HCT116 (cell line): ENCODE results near the gene PSMC3. TPM values are rescaled to one million over a fixed set of nuclear protein-coding genes. Genes with fewer than 3 reads are reported as not detected.

ENCODE experiments used
- ATAC-seq: fragments of 200-7000 bp; cut with Tn5 transposase; 2 replicates; pipeline ENCODE4 v1.9.1; 2020; ENCODE audit warnings: mild to moderate bottlenecking, moderate library complexity
- BruUV-seq: library from RNA; stranded (reverse); fragments of 400-500 nt; replicated peaks from 2 replicates; lab custom pipeline; 2021; lab: Mats Ljungman, UMichigan
- CTCF ChIA-PET: fragments of 300-600 bp; sonication (Branson Sonifier 250); formaldehyde crosslinking; loops from one replicate; lab custom pipeline; 2021; ENCODE audit warnings: antibody characterized with exemption; lab: Charles Lee
- POLR2A ChIA-PET: fragments of 300-600, 350-600 bp; sonication (Branson Sonifier 250); formaldehyde crosslinking; loops from one replicate; lab custom pipeline; 2021; ENCODE audit warnings: antibody characterized with exemption; lab: Charles Lee
- RAD21 ChIA-PET, 2 experiments: fragments of 300-600 bp; sonication (Branson Sonifier 250); formaldehyde crosslinking; loops; one replicate each; lab custom pipeline; 2023; ENCODE audit warnings: low total read pairs in 2 of 2; ENCODE audit not compliant: uncharacterized antibody in 2 of 2, unreplicated experiment in 2 of 2, low non-redundant PET in 1 of 2; lab: Charles Lee
- DNase-seq: peaks from one replicate; pipeline ENCODE4 v3.0.0-alpha.2; 2010; ENCODE audit warnings: low read depth, low spot score
- H2AFZ ChIP-seq: fragments of 200-600 bp; shearing (Covaris generic), sonication (generic); 2 replicates; pipeline ENCODE4 v1.6.1; 2017; ENCODE audit warnings: low read depth, mixed run types, mixed read lengths, antibody characterized with exemption, low read length; ENCODE audit not compliant: poor library complexity, severe bottlenecking
- H3K27ac ChIP-seq: 2 replicates; pipeline ENCODE4 v1.5.1; 2012; ENCODE audit warnings: low read depth, low read length
- H3K27me3 ChIP-seq: fragments of 200-600 bp; sonication (generic); 2 replicates; pipeline ENCODE4 v1.6.1; 2016; ENCODE audit warnings: mixed run types, low read length, mixed read lengths; ENCODE audit not compliant: insufficient read depth
- H3K36me3 ChIP-seq, 2 experiments: fragments of 200-500 bp in 1 of 2; fragments of 200-600 bp in 1 of 2; sonication (Bioruptor generic) in 1 of 2; sonication (generic) in 1 of 2; 2 replicates each; pipeline versions ENCODE4 v1.5.1 to v1.6.1; 2014 to 2016; ENCODE audit warnings: low read length in 2 of 2, inconsistent platforms in 1 of 2, mixed read lengths in 1 of 2, mixed run types in 1 of 2; ENCODE audit not compliant: insufficient read depth in 2 of 2, control insufficient read depth in 1 of 2
- H3K4me1 ChIP-seq, 2 experiments: fragments of 200-600 bp in 1 of 2; sonication (generic) in 1 of 2; 2 replicates each; pipeline versions ENCODE4 v1.5.1 to v1.6.1; 2012 to 2017; ENCODE audit warnings: low read length in 2 of 2, inconsistent platforms in 1 of 2, mild to moderate bottlenecking in 1 of 2, mixed read lengths in 1 of 2, mixed run types in 1 of 2, moderate library complexity in 1 of 2; ENCODE audit not compliant: insufficient read depth in 2 of 2, control insufficient read depth in 1 of 2
- H3K4me2 ChIP-seq: fragments of 200-600 bp; sonication (generic); 2 replicates; pipeline ENCODE4 v1.6.1; 2017; ENCODE audit warnings: mixed run types, low read length, mixed read lengths
- H3K4me3 ChIP-seq, 2 experiments: fragments of 200-600 bp in 1 of 2; sonication (generic) in 1 of 2; replicated peaks in 1 of 2; 2 replicates each; pipeline ENCODE4 v1.5.1; 2011 to 2016; ENCODE audit warnings: low read length in 2 of 2, control low read depth in 1 of 2, low read depth in 1 of 2, mild to moderate bottlenecking in 1 of 2, mixed read lengths in 1 of 2, mixed run types in 1 of 2
- H3K79me2 ChIP-seq: fragments of 200-600 bp; sonication (generic); 2 replicates; pipeline ENCODE4 v1.6.1; 2017; ENCODE audit warnings: mild to moderate bottlenecking, mixed run types, low read length, moderate library complexity, mixed read lengths; ENCODE audit not compliant: insufficient read depth
- H3K9ac ChIP-seq: fragments of 200-600 bp; sonication (generic); 2 replicates; pipeline ENCODE4 v1.6.1; 2016; ENCODE audit warnings: low read length, mixed read lengths
- H3K9me2 ChIP-seq: fragments of 200-600 bp; sonication (generic), shearing (Covaris generic); 2 replicates; pipeline ENCODE4 v1.6.1; 2017; ENCODE audit warnings: mixed run types, mild to moderate bottlenecking, moderate library complexity; ENCODE audit not compliant: insufficient read depth
- H3K9me3 ChIP-seq, 2 experiments: fragments of 200-500 bp in 1 of 2; fragments of 200-600 bp in 1 of 2; sonication (Bioruptor generic) in 1 of 2; sonication (generic) in 1 of 2; 2 replicates each; pipeline ENCODE4 v1.6.1; 2014 to 2017; ENCODE audit warnings: low read length in 2 of 2, mixed read lengths in 2 of 2, inconsistent platforms in 1 of 2, low read depth in 1 of 2, mild to moderate bottlenecking in 1 of 2, mixed run types in 1 of 2, moderate library complexity in 1 of 2; ENCODE audit not compliant: control insufficient read depth in 1 of 2, insufficient read depth in 1 of 2
- H4K20me1 ChIP-seq: fragments of 200-600 bp; sonication (generic), shearing (Covaris generic); 2 replicates; pipeline ENCODE4 v1.6.1; 2017; ENCODE audit warnings: mixed run types, mild to moderate bottlenecking, moderate library complexity; ENCODE audit not compliant: insufficient read depth
- ATF3 ChIP-seq: IDR thresholded peaks from 2 replicates; pipeline ENCODE4 v1.6.1; 2012
- CBX3 ChIP-seq: IDR thresholded peaks from 2 replicates; pipeline ENCODE4 v1.6.1; 2012; ENCODE audit warnings: low read depth
- CEBPB ChIP-seq: IDR thresholded peaks from 2 replicates; pipeline ENCODE4 v1.6.1; 2012; ENCODE audit warnings: low read depth
- CTCF ChIP-seq, 3 experiments: fragments of 200-600 bp in 1 of 3; sonication (generic) in 1 of 3; IDR thresholded peaks in 2 of 3; conservative IDR thresholded peaks in 1 of 3; 2 replicates each; pipeline ENCODE4 v1.5.1; 2012 to 2017; ENCODE audit warnings: low read depth in 2 of 3, low read length in 2 of 3, antibody characterized with exemption in 1 of 3, borderline replicate concordance in 1 of 3, control low read depth in 1 of 3, mild to moderate bottlenecking in 1 of 3, mixed read lengths in 1 of 3, mixed run types in 1 of 3, moderate library complexity in 1 of 3; ENCODE audit not compliant: insufficient read depth in 1 of 3
- EGR1 ChIP-seq: IDR thresholded peaks from 2 replicates; pipeline ENCODE4 v1.6.1; 2012; ENCODE audit warnings: low read depth
- ELF1 ChIP-seq: IDR thresholded peaks from 2 replicates; pipeline ENCODE4 v1.6.1; 2012; ENCODE audit warnings: low read depth, borderline replicate concordance
- EZH2 ChIP-seq: fragments of 200-600 bp; sonication (generic); IDR thresholded peaks from 2 replicates; pipeline ENCODE4 v1.6.1; 2017; ENCODE audit warnings: antibody characterized with exemption, mixed run types
- EZH2phosphoT487 ChIP-seq: fragments of 200-600 bp; IDR thresholded peaks from 2 replicates; pipeline ENCODE4 v1.6.1; 2018; ENCODE audit warnings: antibody characterized with exemption, borderline replicate concordance
- JUND ChIP-seq: IDR thresholded peaks from 2 replicates; pipeline ENCODE4 v1.6.1; 2012
- MAX ChIP-seq: IDR thresholded peaks from 2 replicates; pipeline ENCODE4 v1.6.1; 2012
- POLR2A ChIP-seq: IDR thresholded peaks from 2 replicates; pipeline ENCODE4 v1.7.0; 2011; ENCODE audit warnings: borderline replicate concordance; ENCODE audit not compliant: insufficient read depth, insufficient read length; ENCODE audit errors: extremely low read depth
- POLR2AphosphoS5 ChIP-seq: IDR thresholded peaks from 2 replicates; pipeline ENCODE4 v1.6.1; 2011; ENCODE audit warnings: mild to moderate bottlenecking, low read depth, low read length, moderate library complexity
- REST ChIP-seq: IDR thresholded peaks from 2 replicates; pipeline ENCODE4 v1.6.1; 2012; ENCODE audit warnings: low read depth
- SIN3A ChIP-seq: IDR thresholded peaks from 2 replicates; pipeline ENCODE4 v1.6.1; 2012; ENCODE audit warnings: low read depth
- SP1 ChIP-seq: IDR thresholded peaks from 2 replicates; pipeline ENCODE4 v1.6.1; 2012; ENCODE audit warnings: low read depth
- SRF ChIP-seq: IDR thresholded peaks from 2 replicates; pipeline ENCODE4 v1.6.1; 2012; ENCODE audit warnings: low read depth
- TCF7L2 ChIP-seq: IDR thresholded peaks from 2 replicates; pipeline ENCODE4 v1.7.0; 2011; ENCODE audit warnings: borderline replicate concordance, inconsistent platforms; ENCODE audit not compliant: insufficient read depth, insufficient read length; ENCODE audit errors: extremely low read depth
- ZNF274 ChIP-seq: fragments of 200-500 bp; sonication (Bioruptor generic); IDR thresholded peaks from 2 replicates; pipeline ENCODE4 v1.6.1; 2014; ENCODE audit warnings: mild to moderate bottlenecking, low read depth, low read length, inconsistent platforms
- intact Hi-C: fragments of 100-400 bp; cut with micrococcal nuclease; formaldehyde crosslinking; loops from 2 replicates; pipeline ENCODE4 v1.10.0; 2022
- total RNA-seq: library from RNA; stranded (reverse); gene quantifications from one replicate; pipeline ENCODE4 v1.2.1, GENCODE V29; 2021; ENCODE audit not compliant: unreplicated experiment

Gene PSMC3
- total RNA-seq, 1 experiment from 2014 or later = 155 TPM

- intact Hi-C loops = no loop called here
- ChIA-PET CTCF (no interaction called here), POLR2A (no interaction called here), RAD21 (no interaction called here)
- BruUV-seq = no TSS peak
- H3K9me3 ChIP-seq = no peaks in the 10 kb centered on the region
- TF ChIP-seq JUND = no peak
- TF ChIP-seq EGR1 = no peak
- TF ChIP-seq POLR2AphosphoS5 = no peak
- no peak for TF ChIP-seq SIN3A
- TF ChIP-seq MAX = no peak
- no peak for TF ChIP-seq EZH2phosphoT487
- TF ChIP-seq CTCF (IDR thresholded peaks at IDR 0.05 in 2 of 3, conservative IDR thresholded peaks at IDR 0.05 in 1 of 3; ENCODE audit: borderline replicate concordance in 1 of 3, insufficient read depth in 1 of 3, low read depth in 2 of 3, low read length in 2 of 3) = no peak
- no peak for TF ChIP-seq ELF1
- no peak for TF ChIP-seq CBX3
- TF ChIP-seq SP1 = no peak
- no peak for TF ChIP-seq CEBPB
- no peak for TF ChIP-seq REST
- TF ChIP-seq ATF3 = no peak
- TF ChIP-seq SRF = no peak
- no peak for TF ChIP-seq POLR2A
- no peak for TF ChIP-seq ZNF274
- no peak for TF ChIP-seq TCF7L2
- TF ChIP-seq EZH2 = no peak
- no peak overlapping the region for H3K4me2 ChIP-seq
- H3K9ac ChIP-seq = no peak overlapping the region
- no peaks in the 10 kb centered on the region for H4K20me1 ChIP-seq
- no peak overlapping the region for H3K4me3 ChIP-seq
- no peaks in the 10 kb centered on the region for H3K9me2 ChIP-seq
- H3K79me2 ChIP-seq = no peaks in the 10 kb centered on the region
- H3K27ac ChIP-seq = no peak overlapping the region
- ATAC-seq (no peak), DNase-seq (no peak)
- no peaks in the 10 kb centered on the region for H3K27me3 ChIP-seq
- no peaks in the 10 kb centered on the region for H3K36me3 ChIP-seq
- H2AFZ ChIP-seq = no peak overlapping the region
- no peaks in the 10 kb centered on the region for H3K4me1 ChIP-seq
These were observed 6.9 kb upstream of the PSMC3 start for GRCh38 chr11:47433157-47433556.
